Liver (tissue), 9 donors: ENCODE measurements around the gene SEZ6. TPM values are rescaled to one million over a fixed set of nuclear protein-coding genes. Genes with fewer than 3 reads are reported as not detected.
A peak's percentile ranks its signal among the peaks of the same experiment; 100 is the strongest.

ENCODE experiments used
- DNase-seq: peaks from one replicate; pipeline ENCODE4 v3.0.0-alpha.2; 2017; ENCODE audit warnings: low spot score
- H3K27ac ChIP-seq, 2 donors: one replicate each; pipeline ENCODE4 v1.7.0; 2013; ENCODE audit warnings: inconsistent platforms in 2 of 2, low read length in 2 of 2, control low read depth in 1 of 2, low read depth in 1 of 2, mild to moderate bottlenecking in 1 of 2
- H3K27me3 ChIP-seq, 4 donors: one replicate each; pipeline versions ENCODE4 v1.6.1 to v1.7.0; 2013; ENCODE audit warnings: low read length in 3 of 4, inconsistent platforms in 1 of 4, mild to moderate bottlenecking in 1 of 4, moderate library complexity in 1 of 4; ENCODE audit not compliant: control insufficient read depth in 4 of 4, insufficient read depth in 4 of 4
- H3K36me3 ChIP-seq, 4 donors: one replicate each; pipeline versions ENCODE4 v1.6.1 to v1.7.0; 2013; ENCODE audit warnings: low read length in 3 of 4, mild to moderate bottlenecking in 3 of 4, low read depth in 1 of 4, moderate library complexity in 1 of 4; ENCODE audit not compliant: control insufficient read depth in 4 of 4, insufficient read depth in 3 of 4
- H3K4me1 ChIP-seq, 4 donors: one replicate each; pipeline versions ENCODE4 v1.6.1 to v1.7.0; 2013; ENCODE audit warnings: low read length in 3 of 4, mild to moderate bottlenecking in 3 of 4, moderate library complexity in 1 of 4; ENCODE audit not compliant: control insufficient read depth in 4 of 4, insufficient read depth in 4 of 4
- H3K4me3 ChIP-seq, 3 donors: one replicate each; pipeline versions ENCODE4 v1.6.1 to v1.7.0; 2013; ENCODE audit warnings: low read length in 3 of 3, control low read depth in 1 of 3, low read depth in 1 of 3, mild to moderate bottlenecking in 1 of 3
- H3K9ac ChIP-seq, 2 donors: one replicate each; pipeline ENCODE4 v1.7.0; 2013; ENCODE audit warnings: low read length in 2 of 2, mild to moderate bottlenecking in 2 of 2, moderate library complexity in 2 of 2, control low read depth in 1 of 2, low read depth in 1 of 2
- H3K9me3 ChIP-seq, 4 donors: one replicate each; pipeline versions ENCODE4 v1.6.1 to v1.7.0; 2013; ENCODE audit warnings: low read length in 3 of 4; ENCODE audit not compliant: control insufficient read depth in 4 of 4
- ATF3 ChIP-seq: IDR thresholded peaks from 2 replicates; pipeline ENCODE4 v1.6.1; 2016; ENCODE audit warnings: antibody characterized with exemption
- CTCF ChIP-seq: fragments of 150-350 bp; IDR thresholded peaks from 2 replicates; pipeline ENCODE4 v1.5.1; 2017; ENCODE audit warnings: improper control_type of control experiment, low read depth, low read length; ENCODE audit not compliant: missing input control
- EGR1 ChIP-seq, 2 donors: IDR thresholded peaks; 2 replicates each; pipeline ENCODE4 v1.6.1; 2016 to 2018; ENCODE audit warnings: antibody characterized with exemption in 2 of 2, low read depth in 2 of 2
- FOXA1 ChIP-seq: IDR thresholded peaks from 2 replicates; pipeline ENCODE4 v1.6.1; 2016; ENCODE audit warnings: antibody characterized with exemption
- GABPA ChIP-seq, 2 donors: IDR thresholded peaks in 1 of 2; conservative IDR thresholded peaks in 1 of 2; 2 replicates each; pipeline ENCODE4 v1.6.1; 2016; ENCODE audit warnings: antibody characterized with exemption in 2 of 2, mild to moderate bottlenecking in 1 of 2, moderate library complexity in 1 of 2
- HNF4A ChIP-seq, 2 donors: conservative IDR thresholded peaks; 2 replicates each; pipeline ENCODE4 v1.6.1; 2016; ENCODE audit warnings: antibody characterized with exemption in 2 of 2, mild to moderate bottlenecking in 2 of 2
- HNF4G ChIP-seq: IDR thresholded peaks from 2 replicates; pipeline ENCODE4 v1.6.1; 2016; ENCODE audit warnings: antibody characterized with exemption
- JUND ChIP-seq, 2 donors: IDR thresholded peaks; 2 replicates each; pipeline ENCODE4 v1.6.1; 2016; ENCODE audit warnings: antibody characterized with exemption in 2 of 2
- MAX ChIP-seq: IDR thresholded peaks from 2 replicates; pipeline ENCODE4 v1.6.1; 2016; ENCODE audit warnings: antibody characterized with exemption
- RAD21 ChIP-seq, 2 donors: IDR thresholded peaks; 2 replicates each; pipeline ENCODE4 v1.6.1; 2016; ENCODE audit warnings: antibody characterized with exemption in 2 of 2, mild to moderate bottlenecking in 2 of 2
- REST ChIP-seq: IDR thresholded peaks from 2 replicates; pipeline ENCODE4 v1.6.1; 2016; ENCODE audit warnings: antibody characterized with exemption, mild to moderate bottlenecking
- RXRA ChIP-seq, 2 donors: IDR thresholded peaks; 2 replicates each; pipeline ENCODE4 v1.6.1; 2017 to 2018; ENCODE audit warnings: antibody characterized with exemption in 2 of 2, mild to moderate bottlenecking in 1 of 2
- SP1 ChIP-seq: IDR thresholded peaks from 2 replicates; pipeline ENCODE4 v1.6.1; 2018; ENCODE audit warnings: antibody characterized with exemption, mild to moderate bottlenecking
- TAF1 ChIP-seq: conservative IDR thresholded peaks from 2 replicates; pipeline ENCODE4 v1.6.1; 2016; ENCODE audit warnings: antibody characterized with exemption, mild to moderate bottlenecking
- ZBTB33 ChIP-seq: IDR thresholded peaks from 2 replicates; pipeline ENCODE4 v1.6.1; 2016; ENCODE audit warnings: antibody characterized with exemption
- WGBS: extraction: QIAGEN DNeasy Blood & Tissue Kit; methylation state at CpG from one replicate; pipeline ENCODE4 v1.1.7; 2013; 5-methylcytosine and 5-hydroxymethylcytosine counted together
- polyA plus RNA-seq, 2 donors: library from polyadenylated mRNA; stranded (reverse) in 1 of 2; unstranded in 1 of 2; fragments of 200-250 nt in 1 of 2; fragments of >200 nt in 1 of 2; fragmentation: Nextera tagmentation in 1 of 2; extraction: Ambion mirVana in 1 of 2; gene quantifications; one replicate each; pipeline versions ENCODE4 v1.2.1 to v1.2.3, GENCODE V29; 2013 to 2015
- total RNA-seq, 2 donors: library from RNA; depleted of rRNA; stranded (reverse); fragments of >200 nt; gene quantifications; one replicate each; pipeline ENCODE4 v1.2.3, GENCODE V29; 2014
- donor health status: healthy.
- donor health status: healthy.
- donor health status: healthy.
- donor health status: healthy.
- donor health status: healthy.

The SEZ6 gene
- total and polyA plus RNA-seq, 4 donors: 0.39 TPM; not detected in 3

GRCh38 chr17:29042026-29042678 lies 36.3 kb upstream of the SEZ6 start:
- Histone ChIP-seq H3K4me3 (peak overlapping the region; percentile 9 to 75 (median 62)), H3K27ac (peak overlapping the region; percentile 50 to 63)
- 78% methylated on average over 11 of the region's 11 CpGs for WGBS

GRCh38 chr17:29041571-29041970 lies 35.7 kb upstream of the SEZ6 start:
- TF ChIP-seq ATF3 (no peak), HNF4A (conservative IDR thresholded peaks at IDR 0.05) (no peak), EGR1 (IDR thresholded peaks at IDR 0.05; ENCODE audit: low read depth in 2 of 2) (no peak), GABPA (IDR thresholded peaks at IDR 0.05 in 1 of 2, conservative IDR thresholded peaks at IDR 0.05 in 1 of 2) (no peak), SP1 (no peak), MAX (no peak), ZBTB33 (no peak), REST (no peak), CTCF (no peak), RXRA (IDR thresholded peaks at IDR 0.05) (no peak), HNF4G (no peak)
- no peaks in the 10 kb centered on the region for H3K36me3 ChIP-seq
- H3K27ac ChIP-seq: no peak overlapping the region
- WGBS: 94% methylated on average over 6 of the region's 6 CpGs
- H3K9me3 ChIP-seq: no peaks in the 10 kb centered on the region
- H3K27me3 ChIP-seq: no peaks in the 10 kb centered on the region
- no peak overlapping the region for H3K4me3 ChIP-seq
- no peak for DNase-seq
- H3K9ac ChIP-seq: no peak overlapping the region
- peaks cover 7 to 41% (median 29%) of the 10 kb centered on the region in 4 donors for H3K4me1 ChIP-seq

More at GRCh38 chr17:29042026-29042678, 36.3 kb upstream of the SEZ6 start:
- Histone ChIP-seq H3K27me3 (no peaks in the 10 kb centered on the region), H3K9ac (no peak overlapping the region), H3K9me3 (no peaks in the 10 kb centered on the region), H3K4me1 (peaks cover 11 to 46% (median 33%) of the 10 kb centered on the region in 4 donors), H3K36me3 (no peaks in the 10 kb centered on the region)
- TF ChIP-seq JUND (IDR thresholded peaks at IDR 0.05) (no peak), GABPA (IDR thresholded peaks at IDR 0.05 in 1 of 2, conservative IDR thresholded peaks at IDR 0.05 in 1 of 2) (no peak), RAD21 (IDR thresholded peaks at IDR 0.05) (no peak), FOXA1 (no peak), TAF1 (no peak)
- no peak for DNase-seq
